Fibroblast of the aortic adventitia (primary cell): ENCODE results near the gene SYN1. TPM values are rescaled to one million over a fixed set of nuclear protein-coding genes. Genes with fewer than 3 reads are reported as not detected.

Experiments
- DNase-seq: peaks from one replicate; pipeline ENCODE4 v3.0.0-alpha.2; 2010; ENCODE audit warnings: low read depth
- H3K4me3 ChIP-seq: 2 replicates; pipeline ENCODE4 v1.5.1; 2011; ENCODE audit warnings: low read depth, mild to moderate bottlenecking, control low read depth, low read length, moderate library complexity
- total RNA-seq: library from RNA; depleted of rRNA; stranded (reverse); fragments of >200 nt; gene quantifications from 2 replicates; pipeline ENCODE4 v1.2.3, GENCODE V29; 2012; ENCODE audit warnings: low replicate concordance
- TF ChIP-seq, protein P1 (sequence below): IDR thresholded peaks from 2 replicates; pipeline ENCODE4 v1.5.1; 2011; ENCODE audit warnings: mild to moderate bottlenecking, low read length, control low read depth, inconsistent platforms; ENCODE audit not compliant: insufficient read depth

SYN1 gene
- total RNA-seq, 1 donor, result 0.09 TPM

- H3K4me3 ChIP-seq, result no peak overlapping the region
- TF ChIP-seq, protein P1, sequence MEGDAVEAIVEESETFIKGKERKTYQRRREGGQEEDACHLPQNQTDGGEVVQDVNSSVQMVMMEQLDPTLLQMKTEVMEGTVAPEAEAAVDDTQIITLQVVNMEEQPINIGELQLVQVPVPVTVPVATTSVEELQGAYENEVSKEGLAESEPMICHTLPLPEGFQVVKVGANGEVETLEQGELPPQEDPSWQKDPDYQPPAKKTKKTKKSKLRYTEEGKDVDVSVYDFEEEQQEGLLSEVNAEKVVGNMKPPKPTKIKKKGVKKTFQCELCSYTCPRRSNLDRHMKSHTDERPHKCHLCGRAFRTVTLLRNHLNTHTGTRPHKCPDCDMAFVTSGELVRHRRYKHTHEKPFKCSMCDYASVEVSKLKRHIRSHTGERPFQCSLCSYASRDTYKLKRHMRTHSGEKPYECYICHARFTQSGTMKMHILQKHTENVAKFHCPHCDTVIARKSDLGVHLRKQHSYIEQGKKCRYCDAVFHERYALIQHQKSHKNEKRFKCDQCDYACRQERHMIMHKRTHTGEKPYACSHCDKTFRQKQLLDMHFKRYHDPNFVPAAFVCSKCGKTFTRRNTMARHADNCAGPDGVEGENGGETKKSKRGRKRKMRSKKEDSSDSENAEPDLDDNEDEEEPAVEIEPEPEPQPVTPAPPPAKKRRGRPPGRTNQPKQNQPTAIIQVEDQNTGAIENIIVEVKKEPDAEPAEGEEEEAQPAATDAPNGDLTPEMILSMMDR, result no peak
- no peak for DNase-seq
These were observed 5.7 kb upstream of the SYN1 start for GRCh38 chrX:47625365-47625764.

GRCh38 chrX:47623540-47624027 lies 3.9 kb upstream of the SYN1 start:
- TF ChIP-seq, protein P1, result no peak
- H3K4me3 ChIP-seq, result peak overlapping the region; percentile 44
- DNase-seq, result peak; percentile 63

DNA sequence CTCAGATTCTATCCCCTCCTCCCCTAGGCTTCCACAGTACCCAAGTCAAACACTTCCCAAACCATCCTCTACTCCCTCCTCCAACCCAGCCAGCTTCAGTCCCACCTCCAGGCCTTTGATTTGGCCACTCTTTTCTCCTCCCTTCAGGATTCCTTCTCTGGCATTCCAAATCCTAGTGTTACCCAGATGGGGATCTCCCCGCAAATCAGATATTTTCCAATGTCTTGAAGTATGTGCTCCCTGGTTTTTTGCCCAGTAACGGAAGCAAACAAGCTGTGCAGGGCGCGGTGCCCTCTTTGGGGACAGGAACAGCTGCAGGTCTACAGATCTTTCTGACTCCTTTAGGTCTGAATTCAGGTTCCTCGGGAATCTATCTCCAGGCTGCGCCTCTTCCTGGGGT lies 2.2 kb upstream of the SYN1 start:
- TF ChIP-seq, protein P1, result no peak
- no peak for DNase-seq
- no peak overlapping the region for H3K4me3 ChIP-seq

DNA sequence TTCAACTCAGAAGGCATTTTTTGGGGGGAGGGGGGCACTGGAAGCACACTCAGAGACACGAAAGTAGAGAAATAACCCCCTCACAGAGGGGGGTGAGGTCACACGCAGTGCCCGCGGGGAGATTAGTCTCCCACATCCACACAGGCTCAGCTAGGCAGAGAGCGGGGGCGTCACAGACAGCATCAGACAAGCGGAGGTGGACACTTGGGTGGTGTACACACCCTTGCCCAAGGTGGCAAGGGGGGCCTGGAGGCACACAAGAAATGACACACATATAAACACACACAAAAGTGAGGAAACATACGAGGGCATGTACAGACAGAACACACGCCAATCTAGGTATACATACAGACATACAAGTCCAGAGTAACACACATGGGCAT lies 637 bp upstream of the SYN1 start:
- TF ChIP-seq, protein P1, result no peak
- no peak for DNase-seq
- no peak overlapping the region for H3K4me3 ChIP-seq

GRCh38 chrX:47618923-47619485 lies 653 bp downstream of the SYN1 start:
- no peak overlapping the region for H3K4me3 ChIP-seq
- DNase-seq, result no peak
- TF ChIP-seq, protein P1, result no peak

DNA sequence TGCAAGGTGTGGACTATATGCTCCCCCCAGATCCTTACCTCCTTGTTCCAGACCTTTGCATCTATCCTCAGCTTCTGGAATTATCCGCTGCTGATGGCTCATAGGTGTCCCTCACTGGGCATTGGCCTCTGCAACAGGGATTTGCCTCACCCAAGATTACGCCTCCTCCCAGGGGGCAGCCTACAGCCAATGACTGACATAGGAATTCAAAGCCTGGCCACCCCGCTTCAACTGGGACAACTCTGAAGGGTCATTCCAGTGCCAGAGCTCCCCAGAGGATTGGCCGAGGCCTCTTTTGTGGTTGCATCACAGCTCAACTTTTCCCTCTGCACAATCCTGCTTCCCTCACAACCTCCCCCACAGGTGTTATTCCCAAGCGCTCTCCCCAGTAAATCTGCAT lies 5.0 kb downstream of the SYN1 start:
- DNase-seq, result no peak
- no peak overlapping the region for H3K4me3 ChIP-seq
- TF ChIP-seq, protein P1, result no peak

- no peak for DNase-seq
- no peak overlapping the region for H3K4me3 ChIP-seq
- TF ChIP-seq, protein P1, result no peak
These were observed 6.6 kb downstream of the SYN1 start for GRCh38 chrX:47613082-47613481.
